Stimulated activated naive B cell treated with anti-CD40 and anti-IgM and Interleukin-4, amounts not matched to agents 10 μg/mL and 1 μg/mL and 100 μg/mL, for 72 hours (primary cell): Measurements from ENCODE around the gene KLK5.

Experiments
- ATAC-seq, 2 donors: fragments of 150-1000 bp; cut with Tn5 transposase; replicated peaks; 2 replicates each; pipeline ENCODE4 v1.10.0; 2021; ENCODE audit warnings: moderate library complexity in 1 of 2
- DNase-seq: peaks from one replicate; pipeline ENCODE4 v3.0.0; 2021
- H3K27ac Mint-ChIP-seq: one replicate; pipeline ENCODE4 v1.8.0; 2022; ENCODE audit warnings: mild to moderate bottlenecking, mixed read lengths
- H3K27me3 Mint-ChIP-seq, 2 donors: one replicate each; pipeline ENCODE4 v1.8.0; 2022; ENCODE audit warnings: mixed read lengths in 2 of 2
- H3K36me3 Mint-ChIP-seq, 2 donors: one replicate each; pipeline ENCODE4 v1.8.0; 2022; ENCODE audit warnings: mixed read lengths in 2 of 2, mild to moderate bottlenecking in 1 of 2
- H3K4me1 Mint-ChIP-seq, 2 donors: one replicate each; pipeline ENCODE4 v1.8.0; 2022; ENCODE audit warnings: mixed read lengths in 2 of 2, mild to moderate bottlenecking in 1 of 2
- H3K4me3 Mint-ChIP-seq, 2 donors: one replicate each; pipeline ENCODE4 v1.8.0; 2022; ENCODE audit warnings: mild to moderate bottlenecking in 2 of 2, mixed read lengths in 2 of 2, moderate library complexity in 1 of 2
- H3K9me3 Mint-ChIP-seq, 2 donors: one replicate each; pipeline ENCODE4 v1.8.0; 2022; ENCODE audit warnings: mixed read lengths in 2 of 2, mild to moderate bottlenecking in 1 of 2

The KLK5 gene

DNA sequence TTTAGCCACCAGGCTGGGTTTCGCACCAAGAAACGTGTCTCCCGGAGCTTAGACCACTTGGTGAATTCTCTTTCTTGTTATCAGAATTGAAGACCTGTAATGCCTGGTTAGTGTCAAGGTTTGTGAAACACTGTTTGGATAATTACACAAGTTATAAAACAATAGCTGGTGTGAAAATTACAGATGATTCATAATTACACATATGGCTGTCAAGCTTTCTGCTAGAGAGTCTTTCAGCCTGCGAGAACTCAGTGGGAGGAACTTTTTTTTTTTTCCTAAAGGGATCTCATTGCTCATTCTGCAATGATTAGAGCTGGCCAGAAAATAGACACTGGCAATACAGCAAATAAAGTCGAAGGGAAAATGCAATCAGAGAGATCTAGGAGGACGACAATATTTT lies 28.3 kb downstream of the KLK5 start:
- no peaks in the 10 kb centered on the region for H3K36me3 Mint-ChIP-seq
- no peak overlapping the region for H3K4me3 Mint-ChIP-seq
- peaks cover 40 to 48% of the 10 kb centered on the region in 2 donors for H3K27me3 Mint-ChIP-seq
- peaks cover 9 to 11% of the 10 kb centered on the region in 2 donors for H3K4me1 Mint-ChIP-seq
- no peak overlapping the region for H3K27ac Mint-ChIP-seq
- no peak for DNase-seq
- H3K9me3 Mint-ChIP-seq, result no peaks in the 10 kb centered on the region
- ATAC-seq, result no peak

DNA sequence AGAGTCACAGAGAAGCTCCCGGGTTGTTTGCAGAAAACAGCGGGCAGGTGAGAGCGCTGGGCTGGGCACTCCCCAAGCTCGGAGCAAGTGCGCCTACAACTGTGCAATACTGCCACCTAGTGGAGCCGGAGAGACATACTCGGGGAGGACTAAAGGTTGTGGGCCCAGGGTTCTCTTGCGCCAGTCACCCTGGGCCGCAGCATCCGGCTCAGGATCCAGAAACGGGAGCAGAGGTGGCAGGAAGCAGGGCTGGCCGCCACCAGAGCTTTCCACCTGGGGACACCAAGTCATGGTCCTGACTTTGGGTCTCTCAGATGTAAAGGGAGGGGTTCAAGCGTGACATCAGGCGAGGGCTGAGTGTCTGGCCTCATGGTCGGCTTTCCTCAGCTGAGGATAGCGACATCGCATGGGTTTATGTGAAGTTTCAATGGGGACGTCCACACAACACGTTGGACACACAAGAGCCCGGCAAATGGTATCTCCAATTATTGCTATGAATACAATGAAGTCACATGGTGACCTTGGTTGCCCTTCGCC lies 30.5 kb downstream of the KLK5 start:
- DNase-seq (peak; percentile 68), ATAC-seq (peak; percentile 99 to 100)
- peaks cover 35 to 49% of the 10 kb centered on the region in 2 donors for H3K27me3 Mint-ChIP-seq
- peak overlapping the region in 1 of 2 donors; percentile 20 for H3K4me3 Mint-ChIP-seq
- H3K9me3 Mint-ChIP-seq, result no peaks in the 10 kb centered on the region
- H3K4me1 Mint-ChIP-seq, result peaks cover 9 to 11% of the 10 kb centered on the region in 2 donors
- no peak overlapping the region for H3K27ac Mint-ChIP-seq
- no peaks in the 10 kb centered on the region for H3K36me3 Mint-ChIP-seq

DNA sequence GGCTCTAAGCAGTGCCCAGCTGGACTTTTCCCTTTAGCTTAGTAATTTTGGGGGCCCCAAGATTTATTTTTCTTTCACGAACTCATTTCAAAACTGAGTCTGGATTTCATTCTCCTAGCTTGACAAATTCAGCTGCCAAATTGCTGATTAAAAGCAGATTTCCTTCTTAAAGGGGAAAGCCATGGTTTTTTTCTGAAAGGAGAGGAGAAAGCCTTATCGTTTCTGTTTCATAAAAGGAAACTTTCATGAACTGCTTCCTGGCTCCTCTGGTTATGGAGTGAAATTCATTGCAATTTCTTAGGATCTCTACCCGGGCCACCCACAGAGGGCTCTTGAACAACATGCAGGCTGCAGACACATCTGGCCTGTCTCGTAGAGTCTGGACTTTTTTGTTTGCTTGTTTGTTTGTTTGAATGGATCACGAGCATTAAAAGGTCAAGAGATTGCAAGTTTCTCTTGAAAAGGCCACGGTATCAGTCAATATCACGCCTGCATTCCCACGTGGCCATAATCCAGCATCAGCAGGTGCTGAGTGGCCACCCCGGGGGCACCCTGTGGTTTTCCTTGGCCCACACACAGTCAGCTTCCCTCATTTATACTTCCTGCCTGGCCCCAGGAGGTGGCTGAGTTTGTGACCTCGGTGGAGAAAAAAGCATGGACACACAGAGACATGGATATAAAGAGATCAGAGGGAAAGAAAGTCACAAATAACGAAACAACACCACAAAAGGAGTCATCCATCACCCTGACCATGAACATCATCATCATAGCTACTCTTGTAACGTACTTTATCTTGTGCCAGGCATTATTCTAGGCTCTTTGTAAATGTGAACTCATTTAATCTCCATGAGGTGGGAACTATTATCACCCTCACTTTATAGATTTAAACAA lies 31.2 kb downstream of the KLK5 start:
- peak; percentile 61 to 68 for ATAC-seq
- peaks cover 9 to 11% of the 10 kb centered on the region in 2 donors for H3K4me1 Mint-ChIP-seq
- no peak for DNase-seq
- H3K4me3 Mint-ChIP-seq, result peak overlapping the region; percentile 14 to 20
- H3K9me3 Mint-ChIP-seq, result no peaks in the 10 kb centered on the region
- no peaks in the 10 kb centered on the region for H3K36me3 Mint-ChIP-seq
- H3K27ac Mint-ChIP-seq, result no peak overlapping the region
- peaks cover 35 to 51% of the 10 kb centered on the region in 2 donors for H3K27me3 Mint-ChIP-seq

DNA sequence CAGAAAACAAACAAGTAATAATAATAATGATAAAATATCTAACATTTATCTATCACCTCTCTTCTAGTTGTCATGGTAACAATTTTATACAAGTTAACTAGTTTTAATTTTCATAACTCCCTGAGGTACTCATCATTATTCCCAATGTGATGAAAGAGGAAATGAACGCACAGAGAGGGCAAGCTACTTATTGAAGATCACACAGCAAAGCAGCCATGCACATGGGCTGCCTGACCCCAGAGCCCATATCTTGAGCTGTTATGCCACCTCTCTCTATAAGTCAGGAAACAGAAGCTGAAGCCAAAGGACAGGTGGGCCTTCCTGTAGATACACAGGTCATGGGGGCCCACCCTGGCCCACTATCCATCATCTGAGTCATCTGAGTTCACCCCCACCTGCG lies 36.8 kb downstream of the KLK5 start:
- no peak for ATAC-seq
- no peak for DNase-seq
- Mint-ChIP-seq H3K27me3 (peaks cover 26 to 29% of the 10 kb centered on the region in 2 donors), H3K36me3 (no peaks in the 10 kb centered on the region), H3K4me3 (no peak overlapping the region), H3K9me3 (no peaks in the 10 kb centered on the region), H3K4me1 (no peaks in the 10 kb centered on the region), H3K27ac (no peak overlapping the region)

DNA sequence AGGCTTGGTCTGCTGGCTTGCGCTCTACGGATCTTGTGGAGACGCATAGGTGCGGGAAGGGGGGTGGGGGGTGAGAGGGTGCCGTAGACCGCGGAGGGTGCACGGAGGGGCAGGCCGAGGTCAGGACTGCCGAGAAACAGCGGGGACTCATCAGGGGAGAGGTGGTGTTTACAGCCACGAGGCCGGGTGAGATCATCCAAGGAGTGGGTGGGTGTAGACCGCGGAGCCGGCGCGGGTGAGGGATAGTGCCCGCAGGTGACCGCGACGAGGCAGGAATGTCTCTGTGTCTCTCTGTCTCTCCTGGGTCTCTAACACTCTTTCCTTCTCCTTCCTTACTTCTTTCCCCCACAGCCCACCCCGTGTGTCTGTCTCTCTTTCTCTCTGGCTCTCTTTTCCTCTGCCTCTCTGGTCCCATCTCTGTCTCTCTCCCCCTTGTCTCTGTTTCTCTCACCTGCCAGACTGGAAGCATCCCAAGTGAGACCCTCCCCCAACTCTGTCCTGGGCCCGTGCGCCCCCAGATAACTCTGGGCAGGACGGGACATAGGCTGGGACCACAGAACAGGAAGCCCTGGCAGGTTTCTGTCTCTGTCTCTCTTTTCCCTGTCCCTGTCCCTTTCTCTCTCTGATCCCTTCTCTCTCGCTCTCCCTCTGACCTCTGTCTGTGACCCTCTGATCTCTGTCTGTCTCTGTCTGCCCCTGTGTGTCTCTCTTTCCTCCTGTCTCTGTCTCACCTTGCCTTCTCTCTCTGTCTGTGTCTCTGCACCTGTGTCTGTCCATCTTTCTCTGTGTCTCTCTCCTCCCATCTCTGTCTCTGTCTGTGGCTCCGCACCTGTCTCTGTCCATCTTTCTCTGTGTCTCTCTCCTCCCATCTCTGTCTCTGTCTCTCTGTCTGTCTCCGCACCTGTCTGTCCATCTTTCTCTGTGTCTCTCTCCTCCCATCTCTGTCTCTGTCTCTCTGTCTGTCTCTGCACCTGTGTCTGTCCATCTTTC lies 39.8 kb downstream of the KLK5 start:
- no peak overlapping the region for H3K4me3 Mint-ChIP-seq
- H3K27me3 Mint-ChIP-seq, result peaks cover 6 to 45% of the 10 kb centered on the region in 2 donors
- H3K9me3 Mint-ChIP-seq, result no peaks in the 10 kb centered on the region
- H3K27ac Mint-ChIP-seq, result no peak overlapping the region
- DNase-seq (no peak), ATAC-seq (peak; percentile 58 to 61)
- peaks cover 11 to 16% of the 10 kb centered on the region in 2 donors for H3K4me1 Mint-ChIP-seq
- no peaks in the 10 kb centered on the region for H3K36me3 Mint-ChIP-seq

DNA sequence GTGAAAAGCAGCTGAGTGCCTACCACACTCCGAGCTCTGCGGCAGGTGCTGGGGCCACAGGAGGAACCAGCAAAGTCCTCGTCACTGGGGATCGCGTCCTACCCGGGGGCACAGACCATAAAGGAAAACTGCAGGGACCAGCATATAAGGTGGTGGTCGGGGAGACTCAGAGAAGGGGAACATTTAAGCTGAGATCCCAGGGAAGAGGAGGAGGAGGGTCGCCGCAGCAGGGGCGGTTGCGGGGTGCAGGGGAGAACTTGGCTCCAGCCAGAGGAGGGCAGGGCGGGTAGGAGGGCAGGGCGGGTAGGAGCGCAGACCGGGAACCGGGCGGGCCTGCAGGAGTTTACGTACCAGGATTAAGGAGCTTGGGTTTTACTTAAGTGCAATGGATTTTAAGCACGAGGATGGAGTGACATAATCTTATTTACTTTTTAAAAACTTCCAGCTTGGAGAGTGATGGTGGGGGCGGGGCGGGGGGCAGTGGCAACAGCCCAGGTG lies 40.7 kb downstream of the KLK5 start:
- Mint-ChIP-seq H3K9me3 (no peaks in the 10 kb centered on the region), H3K27ac (no peak overlapping the region), H3K4me3 (no peak overlapping the region), H3K27me3 (peaks cover 4 to 53% of the 10 kb centered on the region in 2 donors), H3K36me3 (no peaks in the 10 kb centered on the region), H3K4me1 (peaks cover 11 to 17% of the 10 kb centered on the region in 2 donors)
- DNase-seq (no peak), ATAC-seq (no peak)

DNA sequence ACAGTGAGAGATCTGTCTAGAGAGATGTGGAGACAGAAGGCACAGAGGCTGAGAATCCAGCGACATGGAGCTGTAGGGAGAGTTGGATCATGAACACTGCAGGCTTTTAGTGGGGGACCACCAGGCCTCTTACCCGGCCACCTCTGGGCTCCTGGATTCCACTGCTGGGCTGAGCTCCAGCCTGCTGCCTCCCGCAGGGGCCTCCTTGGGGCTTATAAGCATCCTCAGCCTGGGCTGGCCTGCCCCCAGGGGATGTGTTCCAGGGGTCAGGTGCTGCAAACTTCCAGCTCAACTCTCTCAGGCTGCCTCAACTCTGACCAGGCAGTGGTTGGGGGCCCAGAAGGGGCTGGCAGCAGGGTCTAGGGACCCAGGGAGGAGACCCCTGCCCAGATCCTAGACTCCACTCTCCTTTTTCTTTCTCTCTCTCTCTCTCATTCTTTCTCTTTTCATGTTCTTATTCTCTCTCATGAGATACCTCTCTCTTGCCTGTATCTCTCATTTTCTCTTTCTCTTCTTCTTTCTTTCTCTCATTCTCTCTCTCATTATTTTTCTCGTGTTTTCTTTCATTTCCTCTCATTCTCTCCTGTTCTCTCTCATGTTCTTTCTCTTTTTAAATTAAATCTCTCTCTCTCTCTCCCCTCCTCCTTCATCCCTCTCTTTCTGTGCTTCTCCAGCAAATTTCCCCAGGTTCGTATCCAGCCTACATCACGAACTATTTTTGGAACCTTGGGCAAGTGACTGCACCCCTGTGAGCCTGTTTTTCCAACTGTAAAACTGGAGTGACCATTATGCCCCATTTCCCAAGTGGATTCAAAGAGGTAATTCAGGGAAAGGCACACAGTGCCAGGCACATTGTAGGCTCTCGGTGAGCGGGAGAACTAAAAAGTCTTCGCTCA lies 41.4 kb downstream of the KLK5 start, which contains the start of gene KLK4:
Gene KLK4 (minus strand): TSS at position 190 of the 896 bp plus-strand sequence. CDS start 657 bp downstream, outside the sequence.
- no peak for ATAC-seq
- peak within 1 kb of the TSS; percentile 0 for H3K27ac Mint-ChIP-seq
- peaks cover 12 to 17% of the 10 kb centered on the region in 2 donors for H3K4me1 Mint-ChIP-seq
- no peaks in the 10 kb centered on the region for H3K9me3 Mint-ChIP-seq
- H3K27me3 Mint-ChIP-seq, result peaks cover 0 to 55% of the 10 kb centered on the region in 2 donors
- no peaks in the 10 kb centered on the region for H3K36me3 Mint-ChIP-seq
- no peak for DNase-seq
- H3K4me3 Mint-ChIP-seq, result no peak within 1 kb of the TSS

DNA sequence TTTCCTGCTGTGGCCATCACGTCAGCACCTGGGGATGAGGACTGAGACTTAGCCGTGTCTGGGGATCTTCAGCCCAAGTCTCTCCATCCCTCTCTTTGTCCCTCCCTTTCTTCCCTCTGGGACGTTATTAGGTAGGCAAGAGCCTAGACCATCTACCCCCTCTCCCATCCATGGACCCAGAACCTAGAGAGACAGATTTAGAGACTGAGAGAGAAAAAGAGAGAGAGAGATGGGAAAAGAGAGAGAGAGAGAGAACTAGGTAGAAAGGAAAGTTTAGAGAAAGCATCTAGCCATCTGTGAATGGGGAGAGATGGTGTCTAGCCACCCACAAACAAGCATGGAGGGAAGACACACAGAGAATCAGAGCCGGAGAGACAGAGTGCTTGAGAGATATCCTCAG lies 42.1 kb downstream of the KLK5 start:
- peaks cover 12 to 17% of the 10 kb centered on the region in 2 donors for H3K4me1 Mint-ChIP-seq
- H3K36me3 Mint-ChIP-seq, result no peaks in the 10 kb centered on the region
- DNase-seq (no peak), ATAC-seq (no peak)
- H3K27me3 Mint-ChIP-seq, result peaks cover 6 to 62% of the 10 kb centered on the region in 2 donors
- no peaks in the 10 kb centered on the region for H3K9me3 Mint-ChIP-seq
- H3K27ac Mint-ChIP-seq, result no peak overlapping the region
- H3K4me3 Mint-ChIP-seq, result no peak overlapping the region

DNA sequence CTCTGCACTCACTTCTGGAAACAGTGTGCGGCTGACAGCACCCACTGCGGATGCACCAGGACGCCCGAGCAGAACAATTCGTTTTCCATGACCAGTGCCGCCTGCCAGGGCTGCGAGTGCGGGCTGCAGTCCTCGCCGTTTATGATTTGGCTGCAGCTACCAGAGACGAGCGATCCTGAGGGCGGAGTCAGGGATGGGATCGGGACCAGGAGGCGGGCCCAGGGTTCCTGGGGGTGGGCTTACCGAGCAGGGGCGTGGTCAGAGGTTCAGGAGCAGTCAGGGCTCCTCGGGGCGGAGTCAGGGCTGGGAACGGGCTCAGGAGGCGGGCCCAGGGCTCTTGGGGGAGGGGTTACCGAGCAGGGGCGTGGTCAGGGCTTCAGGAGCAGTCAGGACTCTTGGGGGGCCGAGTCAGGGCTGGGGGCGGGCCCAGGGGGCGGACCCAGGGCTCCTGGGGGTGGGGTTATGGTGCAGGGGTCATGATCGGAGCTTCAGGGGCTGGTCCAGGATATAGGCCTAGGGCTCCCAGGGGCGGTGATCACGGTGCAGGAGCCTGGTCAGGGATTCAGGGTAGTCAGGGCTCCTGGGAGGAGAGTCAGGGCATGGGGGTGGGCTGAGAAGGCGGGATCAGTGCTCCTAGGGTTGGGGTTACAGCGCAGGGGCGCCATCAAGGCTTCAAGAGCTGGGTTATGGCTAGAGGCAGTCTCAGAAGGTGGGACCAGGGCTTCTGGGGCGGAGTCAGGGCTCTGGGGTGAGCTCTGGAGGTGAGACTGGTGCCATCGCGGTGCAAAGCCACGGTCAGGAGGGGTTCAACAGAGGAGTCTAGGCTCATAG lies 43.4 kb downstream of the KLK5 start:
- no peak for DNase-seq
- Mint-ChIP-seq H3K27ac (no peak overlapping the region), H3K36me3 (no peaks in the 10 kb centered on the region), H3K4me1 (peaks cover 12 to 17% of the 10 kb centered on the region in 2 donors), H3K27me3 (peaks cover 6 to 63% of the 10 kb centered on the region in 2 donors), H3K4me3 (peak overlapping the region; percentile 69 to 74), H3K9me3 (no peaks in the 10 kb centered on the region)
- ATAC-seq, result peak; percentile 59 to 71

DNA sequence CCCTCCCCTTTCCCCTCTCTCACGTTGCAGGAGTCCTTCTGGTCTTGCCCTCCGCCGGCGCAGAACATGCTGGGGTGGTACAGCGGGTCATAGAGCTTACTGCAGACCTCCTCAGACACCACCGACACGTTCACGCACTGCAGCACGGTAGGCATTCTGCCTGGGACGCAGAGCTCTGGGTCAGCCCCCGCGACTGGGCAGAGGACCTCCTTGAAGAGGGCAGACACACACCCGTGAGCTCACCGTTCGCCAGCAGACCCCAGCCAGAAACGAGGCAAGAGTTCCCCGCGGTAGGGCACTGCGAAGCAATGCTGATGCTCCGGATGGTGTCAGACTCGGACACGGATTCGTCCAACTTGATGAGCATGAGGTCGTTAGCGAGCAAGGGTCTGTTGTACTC lies 44.5 kb downstream of the KLK5 start:
- Mint-ChIP-seq H3K9me3 (no peaks in the 10 kb centered on the region), H3K4me1 (peaks cover 12 to 17% of the 10 kb centered on the region in 2 donors), H3K36me3 (no peaks in the 10 kb centered on the region), H3K4me3 (no peak overlapping the region), H3K27me3 (peaks cover 6 to 67% of the 10 kb centered on the region in 2 donors), H3K27ac (no peak overlapping the region)
- ATAC-seq (no peak), DNase-seq (no peak)

DNA sequence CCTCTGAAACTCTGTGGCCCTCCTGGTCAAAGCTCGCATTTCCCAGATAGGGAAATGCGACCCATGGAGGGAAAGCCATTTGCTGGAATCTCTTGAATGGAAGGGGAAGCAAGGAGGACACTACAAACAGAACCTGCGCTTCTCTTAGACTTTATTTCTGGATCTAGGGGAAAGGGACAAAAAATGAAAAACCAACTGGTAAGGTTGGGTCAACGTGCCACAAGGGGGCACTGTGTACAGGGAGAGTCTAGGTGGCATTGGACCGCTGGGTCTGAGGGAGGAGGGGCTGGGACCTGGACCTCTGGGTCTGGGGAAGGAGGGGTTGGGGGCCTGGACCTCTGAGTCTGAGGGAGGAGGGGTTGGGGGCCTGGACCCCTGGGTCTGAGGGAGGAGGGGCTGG lies 46.6 kb downstream of the KLK5 start:
- no peaks in the 10 kb centered on the region for H3K9me3 Mint-ChIP-seq
- H3K4me3 Mint-ChIP-seq, result no peak overlapping the region
- H3K27ac Mint-ChIP-seq, result no peak overlapping the region
- DNase-seq (no peak), ATAC-seq (no peak)
- H3K36me3 Mint-ChIP-seq, result no peaks in the 10 kb centered on the region
- peaks cover 12 to 17% of the 10 kb centered on the region in 2 donors for H3K4me1 Mint-ChIP-seq
- peaks cover 12 to 57% of the 10 kb centered on the region in 2 donors for H3K27me3 Mint-ChIP-seq

DNA sequence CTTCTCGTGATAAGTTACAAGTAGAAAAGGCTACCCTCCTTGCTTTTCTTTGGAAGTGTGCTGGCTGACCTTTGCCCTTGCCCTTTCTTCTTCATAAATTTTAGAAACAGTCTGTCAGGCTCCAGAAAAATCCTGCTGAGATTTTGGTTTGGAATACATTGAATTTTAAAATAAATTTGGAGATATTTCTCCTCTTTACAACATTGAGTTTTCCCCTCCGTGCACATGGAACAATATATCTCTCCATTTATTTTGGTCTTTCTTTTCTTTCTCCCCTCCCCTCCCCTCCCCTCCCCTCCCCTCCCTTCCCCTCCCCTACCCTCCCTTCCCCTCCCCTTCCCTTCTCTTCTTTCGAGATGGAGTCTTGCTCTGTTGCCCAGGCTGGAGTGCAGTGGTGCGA lies 50.2 kb downstream of the KLK5 start:
- Mint-ChIP-seq H3K4me1 (peaks cover 6 to 15% of the 10 kb centered on the region in 2 donors), H3K36me3 (no peaks in the 10 kb centered on the region), H3K27ac (no peak overlapping the region), H3K27me3 (peaks cover 16 to 30% of the 10 kb centered on the region in 2 donors), H3K9me3 (peaks cover 0 to 3% of the 10 kb centered on the region in 2 donors), H3K4me3 (no peak overlapping the region)
- ATAC-seq, result no peak
- DNase-seq, result no peak
